Cerebellar nuclear complex (tissue), 1 donor: Measurements from ENCODE around the gene IFNA1.
"Not testable (repeated sequence)": the region's sequence is repeated elsewhere in the genome, so short reads cannot be mapped to it uniquely, and the experiment has no call there.

Experiments
- DNase-seq, 2 experiments: peaks; one replicate each; lab custom pipeline; 2025; lab: John Stamatoyannopoulos, UW

Gene IFNA1

GRCh38 chr9:21443849-21444625 is 3.8 kb downstream of the IFNA1 start:
- no peak for DNase-seq

GRCh38 chr9:21449312-21449711 is 9.1 kb downstream of the IFNA1 start:
- DNase-seq = not testable (repeated sequence)

GRCh38 chr9:21450733-21451394 is 10.6 kb downstream of the IFNA1 start:
- DNase-seq = no peak

DNA sequence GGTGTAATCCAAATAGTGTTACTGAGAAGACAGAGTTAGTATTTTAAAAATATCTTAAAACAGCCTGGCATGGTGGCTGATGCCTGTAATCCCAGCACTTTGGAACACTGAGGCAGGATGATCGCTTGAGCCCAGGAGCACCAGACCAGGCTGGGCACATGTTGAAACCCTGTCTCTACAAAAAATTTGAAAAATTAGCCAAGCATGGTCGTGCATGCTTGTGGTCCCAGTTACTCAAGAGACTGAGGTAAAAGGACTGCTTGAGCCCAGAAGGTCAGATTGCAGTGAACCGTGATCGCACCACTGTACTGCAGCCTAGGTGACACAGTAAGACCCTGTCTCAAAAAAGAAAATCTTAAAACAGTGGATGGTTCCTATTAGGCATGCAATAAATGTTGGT is 12.4 kb downstream of the IFNA1 start:
- DNase-seq = no peak

DNA sequence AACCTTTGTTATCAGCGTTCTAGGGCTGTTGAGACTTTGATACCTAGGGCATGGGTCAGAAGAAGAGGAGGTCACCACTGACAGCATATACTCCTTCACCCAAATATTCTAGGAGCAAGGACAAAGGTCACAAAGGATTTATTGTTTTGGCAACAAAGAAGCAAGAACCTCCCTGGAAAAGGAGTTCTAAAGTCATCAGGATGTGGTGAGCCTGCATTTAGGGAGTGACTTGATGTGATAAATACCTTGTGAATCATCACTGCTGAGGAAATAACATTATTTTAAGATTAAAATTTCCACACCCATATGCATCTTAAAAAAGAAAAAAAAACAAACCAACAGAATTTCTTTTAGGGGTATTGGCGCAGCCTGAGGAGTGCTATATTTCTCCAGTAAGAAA is 13.9 kb downstream of the IFNA1 start:
- no peak for DNase-seq

- DNase-seq = no peak
These were observed 15.1 kb downstream of the IFNA1 start for GRCh38 chr9:21455320-21455719.

DNA sequence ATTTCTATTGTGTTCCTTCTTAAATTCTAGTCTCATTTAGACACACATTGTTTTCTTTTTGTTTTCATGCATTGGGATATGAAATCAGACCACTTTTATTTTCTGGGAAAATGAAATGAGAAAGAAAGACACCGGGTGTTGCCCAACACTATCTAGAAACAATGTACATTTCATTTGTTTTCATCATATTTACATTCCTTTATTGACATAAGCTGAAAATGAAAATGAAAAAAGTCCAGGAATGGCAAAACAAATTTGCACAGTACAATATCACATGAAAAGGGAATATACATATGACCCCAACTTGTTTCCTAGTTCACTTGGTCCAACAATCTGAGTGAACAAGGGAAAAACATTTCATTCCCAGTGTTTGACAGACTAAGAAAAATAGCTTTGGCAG is 21.1 kb downstream of the IFNA1 start:
- no peak for DNase-seq

- DNase-seq = no peak
These were observed 24.9 kb downstream of the IFNA1 start for GRCh38 chr9:21465138-21465537.

DNA sequence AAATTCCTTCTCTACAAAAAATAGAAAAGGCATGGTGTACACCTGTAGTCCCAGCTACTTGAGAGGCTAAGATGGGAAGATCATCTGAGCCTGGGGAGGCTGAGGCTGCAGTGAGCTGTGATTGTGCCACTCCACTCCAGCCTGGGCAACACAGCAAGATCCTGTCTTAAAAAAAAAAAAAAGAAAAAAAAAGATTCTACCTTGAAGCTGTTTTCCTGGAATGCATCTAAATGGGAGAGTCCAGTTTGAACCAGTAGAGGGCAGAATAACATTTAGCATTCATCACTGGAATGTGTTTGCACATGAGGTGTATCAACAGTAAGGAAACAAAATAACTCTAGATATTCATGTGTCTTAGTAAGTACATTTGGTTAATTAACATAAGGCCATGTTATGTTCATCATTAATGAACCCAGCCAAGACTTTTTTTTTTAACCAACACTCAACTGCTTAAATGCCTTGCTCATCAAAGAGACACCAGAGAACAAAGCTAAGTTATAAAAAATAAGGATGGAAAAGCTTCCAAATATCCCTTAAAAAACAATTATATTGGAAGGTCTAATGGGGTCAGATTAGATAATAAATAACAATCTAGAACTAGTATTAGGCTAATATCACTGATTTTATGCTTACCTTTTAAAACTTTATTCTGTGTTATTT is 25.8 kb downstream of the IFNA1 start:
- DNase-seq = no peak

DNA sequence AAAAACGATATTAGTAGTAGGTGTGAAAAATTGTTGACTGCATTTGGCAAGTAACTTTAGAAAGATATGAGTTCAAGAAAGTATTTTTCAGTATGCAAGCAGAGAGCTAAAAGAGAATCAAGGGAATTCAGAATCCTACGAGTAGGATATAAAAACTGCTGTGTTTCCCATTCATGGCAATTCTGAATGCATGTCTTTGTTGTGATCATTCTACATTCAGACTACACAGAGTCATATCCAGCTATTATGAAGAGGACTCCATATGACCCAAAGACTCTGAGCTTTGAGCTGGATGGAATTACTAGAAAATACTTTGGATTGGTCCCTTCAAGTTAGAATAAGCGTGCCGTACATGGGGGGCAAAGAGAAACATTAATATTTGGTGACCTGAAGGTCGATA is 29.9 kb downstream of the IFNA1 start:
- DNase-seq = no peak

- DNase-seq = no peak
These were observed 33.0 kb downstream of the IFNA1 start for GRCh38 chr9:21473236-21473635.

DNA sequence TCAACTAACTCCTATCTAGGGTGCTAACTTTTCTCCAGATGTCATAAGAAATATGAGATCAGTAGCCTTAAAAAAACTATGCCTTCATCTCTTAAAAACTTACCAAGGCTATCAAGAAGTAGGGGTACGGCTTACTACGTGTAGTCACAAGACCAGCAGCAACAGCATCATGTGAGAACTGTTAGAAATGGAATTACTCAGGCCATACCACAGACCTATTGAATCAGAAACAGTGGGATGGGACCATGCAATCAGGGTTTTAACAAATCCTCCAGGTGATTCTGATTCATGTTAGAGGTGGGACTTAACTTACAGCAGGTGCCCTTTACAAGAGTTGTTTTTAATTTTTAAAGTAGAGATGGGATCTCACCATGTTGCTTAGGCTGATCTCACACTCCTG is 37.2 kb downstream of the IFNA1 start:
- no peak for DNase-seq

GRCh38 chr9:21479152-21479702 is 39.0 kb downstream of the IFNA1 start:
- DNase-seq = no peak

- no peak for DNase-seq
These were observed 41.3 kb downstream of the IFNA1 start for GRCh38 chr9:21481470-21482056.

- no peak for DNase-seq
These were observed 42.0 kb downstream of the IFNA1 start, which contains the start of gene IFNE for GRCh38 chr9:21482213-21482612. Gene IFNE (minus strand): TSS chr9:21482313. CDS start chr9:21481694, 619 bp downstream.
